ENCODE results near the gene HERPUD1.
"Not testable (repeated sequence)": the region's sequence is repeated elsewhere in the genome, so short reads cannot be mapped to it uniquely, and the experiment has no call there.

HERPUD1 gene

DNA sequence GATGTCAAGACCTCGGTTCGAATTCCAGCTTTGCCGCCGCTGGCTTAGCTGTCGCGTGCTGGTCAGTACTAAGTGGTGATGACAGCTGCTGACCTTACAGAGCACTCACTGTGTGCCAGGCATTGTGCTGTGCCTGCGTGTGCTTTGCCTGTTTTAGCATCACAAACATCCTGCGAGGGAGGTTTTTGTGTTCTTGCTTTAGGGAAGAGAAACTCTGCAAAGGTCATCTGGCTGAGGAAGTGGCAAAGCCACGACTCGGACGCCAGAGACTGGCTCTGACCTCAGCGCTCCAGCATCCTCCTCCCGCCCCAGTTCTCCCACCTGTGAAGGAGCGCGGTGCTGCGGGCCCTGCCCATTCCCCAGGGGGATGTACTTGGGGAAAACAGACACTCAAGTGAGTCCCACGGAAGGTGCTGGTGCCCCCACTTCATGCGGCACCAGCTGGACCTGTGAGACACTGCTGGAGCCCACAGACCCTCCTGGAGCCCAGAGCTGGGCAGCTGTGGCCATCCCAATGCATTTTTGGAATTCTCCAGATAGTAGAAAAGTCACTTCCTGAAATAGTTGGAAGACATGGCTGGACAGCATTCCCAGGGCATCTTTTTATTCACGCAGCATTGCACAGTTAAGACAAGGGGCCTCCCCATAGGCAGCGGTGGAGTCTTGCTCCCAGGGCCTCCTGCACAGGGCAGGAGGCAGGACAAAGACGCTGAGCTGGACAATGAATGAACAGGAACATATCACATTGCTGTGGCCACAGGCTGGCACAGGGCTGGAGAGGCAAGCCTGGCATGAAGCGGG lies 20.0 kb upstream of the HERPUD1 start:
- DNase-seq = no peak

DNA sequence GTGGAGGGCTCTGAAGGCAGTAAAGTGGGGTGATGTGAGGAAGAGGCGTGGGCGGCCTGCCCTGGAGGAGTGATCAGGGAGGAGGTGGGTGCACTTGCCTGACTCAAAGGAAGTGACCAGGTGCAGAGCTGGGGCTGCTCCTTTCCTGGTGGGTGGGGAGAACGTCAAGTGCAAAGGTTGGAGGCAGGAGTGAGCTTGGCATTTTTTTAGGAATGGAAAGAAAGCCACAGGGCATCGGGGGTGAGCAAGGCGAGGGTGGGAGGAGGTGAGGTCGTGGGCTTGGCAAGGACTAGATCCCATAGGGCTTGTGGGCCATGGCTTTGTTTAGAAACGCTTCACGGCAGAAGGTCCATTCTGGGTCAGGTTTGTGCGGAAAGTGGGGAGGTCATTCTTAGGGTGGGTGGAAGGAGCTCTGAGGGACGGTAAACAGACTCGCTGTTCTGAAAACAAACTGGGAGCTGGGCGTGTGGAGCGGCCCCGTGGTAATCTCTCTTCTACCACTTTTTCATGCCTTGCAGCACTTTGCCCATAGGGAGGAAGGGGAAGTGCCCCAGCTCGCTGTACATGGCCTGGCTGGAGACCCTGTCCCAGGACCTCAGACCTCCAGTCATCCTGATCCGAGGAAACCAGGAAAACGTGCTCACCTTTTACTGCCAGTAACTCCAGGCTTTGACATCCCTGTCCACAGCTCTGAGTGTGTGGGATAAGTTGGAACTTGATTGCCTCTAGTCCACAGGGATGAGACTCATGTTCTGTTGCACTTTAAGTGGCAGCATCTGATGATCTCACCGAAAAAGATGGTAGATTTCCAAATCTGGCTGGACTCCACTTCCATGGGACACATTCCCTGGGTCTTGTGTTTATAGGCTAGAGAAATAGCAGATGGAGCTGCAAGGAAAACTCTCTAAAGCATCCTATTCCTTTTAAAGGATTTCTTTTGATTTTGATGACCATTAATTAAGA lies 18.9 kb upstream of the HERPUD1 start:
- DNase-seq = no peak

DNA sequence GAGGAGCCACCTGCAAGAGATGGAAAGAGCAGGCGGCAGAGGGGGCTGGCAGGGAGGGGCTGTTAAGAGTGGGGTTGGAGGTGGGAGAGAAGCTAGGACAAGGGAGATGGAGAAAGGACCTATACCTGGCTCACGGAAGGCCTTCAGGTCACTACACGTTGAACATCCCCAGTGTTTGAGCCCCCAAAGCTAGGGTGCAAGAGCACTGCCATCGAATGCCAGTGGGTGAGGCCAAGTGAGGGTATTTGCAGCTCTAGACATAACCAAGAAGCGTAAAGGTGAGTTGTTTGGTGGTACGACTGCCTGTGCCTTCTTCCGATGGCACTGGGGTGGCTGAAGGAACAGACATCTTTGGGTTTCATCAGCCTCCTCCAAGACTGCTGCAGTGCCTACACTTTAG lies 17.0 kb upstream of the HERPUD1 start:
- no peak for DNase-seq

DNA sequence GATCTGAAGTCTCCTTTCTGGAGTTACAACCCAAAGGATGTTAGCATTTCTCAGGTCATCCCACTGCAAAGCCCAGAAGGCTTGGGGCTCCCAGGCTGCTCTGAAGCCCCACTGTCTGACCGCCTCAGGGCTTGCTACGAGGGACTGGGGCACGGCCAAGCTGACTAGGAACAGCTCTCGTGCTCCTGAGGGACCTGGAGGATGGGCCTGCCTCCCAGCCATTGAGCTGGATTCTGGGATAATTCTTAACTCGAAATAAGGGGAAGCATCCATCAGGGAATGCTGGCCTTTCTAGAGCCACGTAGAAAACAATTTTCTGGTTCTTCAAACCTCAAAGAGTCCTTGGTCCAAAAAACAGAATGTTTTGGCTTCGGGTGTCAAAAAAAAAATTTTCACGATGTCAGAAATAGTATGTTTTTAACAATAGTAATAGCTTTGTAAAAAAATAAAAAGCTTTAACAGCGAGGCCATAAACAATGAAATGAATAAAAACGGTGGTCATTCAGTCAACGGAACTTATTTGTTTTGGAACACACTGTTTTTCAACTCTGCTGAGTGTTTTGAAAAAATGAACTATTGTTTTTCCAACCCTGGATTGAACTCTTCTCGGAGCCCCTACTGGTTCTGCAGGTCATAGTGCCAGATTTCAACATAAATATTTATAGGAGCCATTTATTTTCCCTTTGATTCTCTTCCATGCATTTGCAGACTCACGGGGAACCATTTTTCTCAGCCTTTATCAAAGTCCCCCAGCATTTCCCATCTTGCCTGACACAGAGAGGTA lies 16.4 kb upstream of the HERPUD1 start:
- no peak for DNase-seq

DNA sequence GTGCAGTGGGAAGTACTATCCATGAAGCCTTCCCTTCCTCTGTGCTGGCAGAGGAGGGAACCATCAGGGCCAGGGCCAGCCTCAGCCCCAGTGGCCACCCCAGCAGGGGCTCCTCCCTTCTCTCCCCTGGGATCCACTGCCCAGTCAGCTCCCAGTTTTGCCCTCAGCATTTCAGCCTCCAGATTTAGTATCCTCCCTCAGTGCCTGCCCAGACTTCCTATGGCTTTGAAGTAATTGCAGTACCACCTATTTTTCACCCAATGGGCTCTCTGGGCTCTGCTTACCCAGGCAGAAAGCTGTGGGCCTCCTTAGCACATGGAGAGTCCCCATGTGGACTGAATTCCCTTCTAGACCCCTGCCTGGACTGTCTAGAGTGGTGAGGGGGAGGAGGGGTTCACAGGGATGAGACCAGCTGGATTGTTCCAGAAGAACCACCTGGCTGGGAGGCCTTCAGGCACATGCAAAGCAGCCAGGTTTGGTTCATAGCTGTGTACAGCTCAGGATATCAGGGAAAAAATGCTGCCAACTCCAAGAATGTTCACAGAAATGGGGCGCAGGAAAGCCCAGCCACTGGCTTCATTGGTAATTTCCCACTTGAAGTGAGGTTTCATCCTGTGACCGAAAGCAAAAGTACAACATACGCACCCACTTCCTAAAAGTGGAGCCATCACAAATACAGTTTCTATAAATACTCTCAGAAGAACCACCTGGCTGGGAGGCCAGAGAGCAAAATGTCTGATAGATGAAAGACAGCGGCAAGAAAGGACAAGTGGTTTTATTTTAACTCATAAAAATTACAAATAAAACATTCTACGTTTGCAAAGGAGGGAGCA lies 15.2 kb upstream of the HERPUD1 start:
- DNase-seq = no peak

DNA sequence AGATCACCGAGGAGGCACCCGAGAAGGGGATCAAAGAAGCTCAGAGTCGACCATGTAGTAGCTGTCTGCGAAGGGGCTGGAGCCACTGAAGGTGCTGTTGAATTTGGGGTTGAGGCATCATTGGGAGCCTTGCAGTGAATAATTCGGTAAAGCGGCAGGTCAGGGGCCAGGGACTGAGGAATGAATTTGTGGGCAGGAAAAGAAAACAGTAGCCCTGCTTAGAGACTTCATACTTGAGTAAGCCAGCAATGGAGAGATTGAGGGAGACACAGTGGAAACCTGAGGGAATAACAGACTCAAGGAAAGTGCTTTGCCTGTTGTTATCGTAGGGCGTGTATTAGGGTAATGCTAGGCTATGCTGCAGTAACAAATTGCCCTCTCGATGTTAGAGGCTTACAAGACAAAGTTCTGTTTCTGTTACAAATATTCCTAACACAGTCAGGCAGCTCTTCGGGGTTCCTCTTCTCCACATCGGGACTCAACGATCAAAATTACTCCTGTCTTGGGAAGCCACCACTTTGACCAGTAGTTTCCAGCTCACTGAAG lies 13.4 kb upstream of the HERPUD1 start:
- DNase-seq = no peak

DNA sequence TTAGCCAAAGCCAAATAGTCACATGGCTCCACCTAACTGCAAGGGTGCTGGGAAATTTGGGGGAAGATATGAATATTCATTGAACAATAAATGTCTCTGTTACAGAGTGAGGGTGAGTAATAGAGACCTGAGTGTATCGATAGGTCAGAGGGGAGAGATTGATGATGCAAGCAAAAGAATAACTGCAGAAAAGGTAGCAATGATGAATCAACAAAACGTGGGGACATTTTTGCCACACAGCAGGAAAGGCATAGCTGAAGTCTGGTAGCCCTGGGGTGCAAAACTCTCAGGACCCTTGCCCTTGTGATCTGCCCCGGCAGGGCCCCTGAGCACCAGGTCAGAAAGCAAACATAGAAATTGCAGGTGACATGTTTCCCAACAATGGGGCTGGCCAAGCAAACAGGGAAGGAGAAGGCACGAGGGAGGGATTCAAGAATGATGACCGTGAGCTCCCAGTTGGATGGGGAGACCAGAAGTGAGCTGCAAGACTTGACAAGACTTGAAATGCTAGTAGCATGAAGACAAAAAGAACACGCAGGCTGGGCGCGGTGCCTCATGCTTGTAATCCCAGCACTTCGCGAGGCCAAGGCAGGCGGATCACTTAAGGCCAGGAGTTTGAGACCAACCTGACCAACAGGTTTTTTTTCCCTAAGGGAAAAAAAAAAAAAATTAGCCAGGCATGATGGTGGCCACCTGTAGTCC lies 12.7 kb upstream of the HERPUD1 start:
- no peak for DNase-seq

DNA sequence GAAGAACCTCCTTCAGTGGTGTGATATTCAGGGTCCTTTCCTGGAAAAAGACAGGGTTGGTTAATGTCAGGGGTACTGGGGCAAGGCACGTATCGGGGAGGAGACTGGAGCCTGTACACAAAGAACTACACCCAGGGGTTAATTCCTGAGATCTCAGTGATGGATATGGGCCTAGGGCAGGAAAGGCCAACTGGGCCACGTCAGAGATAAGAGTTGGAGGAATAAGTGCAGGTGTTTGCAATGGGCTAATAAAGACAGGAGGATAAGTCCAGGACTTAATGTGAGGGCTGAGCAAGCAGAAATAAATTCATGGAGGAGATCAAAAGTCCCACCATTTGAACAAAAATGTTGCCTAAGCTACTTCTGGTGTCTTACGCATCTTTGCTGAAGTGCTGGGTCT lies 10.4 kb upstream of the HERPUD1 start:
- no peak for DNase-seq

DNA sequence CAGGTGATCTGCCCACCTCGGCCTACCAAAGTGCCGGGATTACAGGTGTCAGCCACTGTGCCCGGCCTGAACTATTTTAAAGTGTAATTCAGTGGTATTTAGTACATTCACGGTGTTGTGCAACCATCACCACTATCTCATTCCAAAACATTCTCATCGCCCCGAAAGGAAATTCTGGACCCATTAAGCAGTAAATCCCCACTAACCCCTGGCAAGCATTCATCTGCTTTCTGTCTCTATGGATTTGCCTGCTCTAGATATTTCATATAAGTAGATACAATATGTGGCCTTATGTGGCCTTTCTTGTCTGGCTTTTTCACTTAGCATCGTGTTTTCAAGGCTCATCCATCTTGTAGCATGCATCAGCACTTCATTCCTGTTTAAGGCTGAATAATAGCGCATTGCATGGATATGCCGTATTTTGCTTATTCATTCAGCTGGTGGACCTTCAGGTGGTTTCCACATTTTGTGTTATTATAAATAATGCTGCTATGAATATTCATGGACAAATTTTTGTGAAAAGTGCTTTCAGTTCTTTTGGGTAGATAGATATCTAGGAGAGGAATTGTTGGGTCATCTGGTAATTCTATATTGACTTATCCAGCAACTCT lies 8.4 kb upstream of the HERPUD1 start:
- no peak for DNase-seq

DNA sequence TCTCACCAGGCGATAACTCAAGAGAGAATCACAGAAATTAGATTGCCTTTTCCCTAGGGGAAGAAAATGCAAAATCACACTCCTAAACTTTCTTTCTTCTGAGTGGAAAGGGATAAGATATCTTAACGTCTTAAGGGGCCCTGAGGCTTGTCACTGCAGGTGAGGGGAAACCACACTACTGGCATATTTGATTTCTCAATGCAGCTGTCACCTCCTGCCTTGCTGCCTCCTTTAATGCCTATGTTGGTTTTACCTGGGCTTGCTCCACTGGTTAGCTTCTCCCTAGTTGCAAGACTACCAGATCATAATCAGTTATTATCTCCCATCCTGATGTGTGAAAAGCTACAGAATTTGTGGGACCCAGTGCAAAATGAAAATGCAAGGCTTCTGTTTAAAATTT lies 4.5 kb upstream of the HERPUD1 start:
- no peak for DNase-seq

DNA sequence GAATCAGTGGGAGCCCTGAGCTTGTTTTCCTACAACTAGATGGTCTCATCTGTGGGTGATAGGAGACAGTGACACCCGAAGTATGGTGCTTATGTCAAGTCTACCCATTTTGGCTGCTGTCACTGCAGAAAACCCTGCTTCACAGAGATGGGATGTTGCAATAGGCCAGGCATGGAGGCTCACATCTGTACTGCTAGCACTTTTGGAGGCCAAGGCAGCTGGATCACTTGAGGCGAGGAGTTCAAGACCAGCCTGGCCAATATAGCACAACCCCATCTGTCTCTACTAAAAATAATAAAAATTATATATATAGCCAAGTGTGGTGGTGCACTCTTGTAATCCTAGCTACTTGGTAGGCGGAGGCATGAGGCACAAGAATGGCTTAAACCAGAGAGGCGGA lies 2.3 kb upstream of the HERPUD1 start:
- no peak for DNase-seq

DNA sequence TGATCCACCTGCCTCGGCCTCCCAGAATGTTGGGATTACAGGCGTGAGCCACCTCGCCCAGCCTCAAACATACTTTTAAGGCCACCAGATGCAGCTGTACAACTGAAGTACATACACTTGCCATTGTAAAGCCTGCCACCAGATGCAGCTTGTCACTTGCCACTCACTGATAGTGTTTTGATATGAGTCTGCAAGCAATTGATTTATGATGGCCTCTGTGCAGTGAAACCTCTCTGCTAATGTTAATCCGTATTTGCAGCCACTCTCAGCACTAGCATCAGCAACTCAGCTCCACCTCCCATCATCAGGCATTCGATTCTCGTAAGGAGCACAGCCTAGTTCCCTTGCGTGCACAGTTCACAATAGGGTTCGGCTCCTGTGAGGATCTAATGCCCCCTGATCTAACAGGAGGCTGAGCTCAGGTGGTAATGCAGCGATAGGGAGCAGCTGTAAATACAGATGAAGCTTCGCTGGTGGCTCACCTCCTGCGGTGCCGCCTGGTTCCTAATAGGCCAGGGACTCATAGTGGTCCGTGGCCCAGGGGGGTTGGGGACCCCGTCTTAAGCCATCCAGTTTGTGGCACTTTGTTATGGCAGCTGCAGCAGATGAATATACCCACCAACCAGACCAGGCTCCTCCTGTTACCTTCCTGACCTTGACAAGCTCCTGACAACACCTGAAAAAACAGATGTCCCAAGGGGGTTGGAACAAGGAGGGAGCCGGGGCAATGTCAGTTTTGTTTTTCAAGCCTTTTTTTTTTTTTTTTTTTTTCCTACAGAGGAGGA lies 1.3 kb upstream of the HERPUD1 start:
- DNase-seq = no peak

DNA sequence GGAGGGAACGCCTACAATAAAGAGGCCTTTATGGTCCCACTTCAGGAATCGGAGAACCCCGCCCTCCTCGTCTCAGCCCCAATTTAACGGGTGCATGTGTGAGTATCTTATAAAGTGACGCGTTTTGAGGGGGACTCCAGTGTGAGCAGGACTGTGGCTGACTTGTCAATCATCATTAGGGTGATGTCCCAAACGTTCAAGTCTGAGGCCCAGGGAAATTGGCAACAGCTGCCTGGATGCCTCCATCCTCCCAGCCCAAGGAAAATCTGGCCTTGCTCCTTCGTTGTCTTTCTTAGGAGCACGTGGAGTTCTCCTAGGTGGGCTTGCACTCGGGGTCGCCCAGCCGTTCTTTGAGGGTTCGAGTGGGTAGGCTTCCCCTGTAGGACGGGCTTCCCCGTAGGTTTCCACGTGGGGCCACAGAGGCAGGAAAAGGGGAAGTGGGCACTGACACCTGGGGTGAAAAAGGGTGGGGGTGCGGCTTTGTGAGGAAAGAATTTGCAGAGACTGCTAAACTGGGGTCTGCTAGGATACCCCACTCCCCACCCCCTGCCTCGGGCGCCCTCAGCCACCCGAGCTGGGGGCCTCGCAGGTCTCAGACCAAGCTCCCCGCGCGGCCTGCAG lies 561 bp upstream of the HERPUD1 start:
- DNase-seq = no peak

DNA sequence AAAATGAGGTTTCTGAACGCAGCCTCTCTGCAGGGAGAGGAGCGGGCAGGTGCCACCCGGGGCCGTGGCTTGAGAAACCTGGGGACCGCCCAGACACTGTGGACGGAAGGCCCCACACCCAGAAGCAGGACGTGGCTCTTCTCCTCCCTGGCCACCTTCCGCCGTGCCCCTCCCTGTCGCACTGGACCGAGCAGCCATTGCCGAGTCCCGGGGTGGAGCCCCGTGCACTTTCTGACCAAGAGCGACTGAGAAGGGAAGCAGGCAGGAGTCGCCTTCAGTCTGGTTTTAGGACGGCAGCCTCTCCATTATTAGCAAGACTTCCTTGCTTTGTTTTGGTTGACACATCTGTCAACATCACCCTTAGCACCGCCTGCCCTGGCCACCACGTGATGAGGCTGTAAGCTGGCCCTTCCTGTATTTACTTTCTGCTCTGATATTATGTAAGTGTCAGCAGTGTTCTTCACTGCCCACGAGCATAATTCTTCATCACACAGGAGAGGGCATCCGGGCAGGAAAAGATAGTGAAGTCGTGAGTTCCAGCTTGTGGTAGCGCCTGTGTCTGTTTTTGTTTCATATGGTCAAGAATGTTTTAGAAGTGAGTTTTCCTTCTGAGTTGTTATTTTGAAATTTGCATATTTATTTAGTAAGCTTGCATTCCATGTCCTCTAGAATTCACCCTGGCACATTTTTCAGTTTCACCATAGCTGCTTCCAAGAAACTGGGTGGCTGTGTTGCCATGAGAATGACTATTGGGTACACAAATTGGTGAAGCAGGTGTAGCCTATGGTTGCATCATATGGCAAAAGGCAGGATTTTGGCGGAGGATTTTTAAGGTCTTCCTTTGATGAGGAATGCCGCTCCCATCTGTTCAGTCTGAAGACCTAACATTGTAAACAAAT lies 1.0 kb downstream of the HERPUD1 start:
- peak; percentile 27 for DNase-seq

DNA sequence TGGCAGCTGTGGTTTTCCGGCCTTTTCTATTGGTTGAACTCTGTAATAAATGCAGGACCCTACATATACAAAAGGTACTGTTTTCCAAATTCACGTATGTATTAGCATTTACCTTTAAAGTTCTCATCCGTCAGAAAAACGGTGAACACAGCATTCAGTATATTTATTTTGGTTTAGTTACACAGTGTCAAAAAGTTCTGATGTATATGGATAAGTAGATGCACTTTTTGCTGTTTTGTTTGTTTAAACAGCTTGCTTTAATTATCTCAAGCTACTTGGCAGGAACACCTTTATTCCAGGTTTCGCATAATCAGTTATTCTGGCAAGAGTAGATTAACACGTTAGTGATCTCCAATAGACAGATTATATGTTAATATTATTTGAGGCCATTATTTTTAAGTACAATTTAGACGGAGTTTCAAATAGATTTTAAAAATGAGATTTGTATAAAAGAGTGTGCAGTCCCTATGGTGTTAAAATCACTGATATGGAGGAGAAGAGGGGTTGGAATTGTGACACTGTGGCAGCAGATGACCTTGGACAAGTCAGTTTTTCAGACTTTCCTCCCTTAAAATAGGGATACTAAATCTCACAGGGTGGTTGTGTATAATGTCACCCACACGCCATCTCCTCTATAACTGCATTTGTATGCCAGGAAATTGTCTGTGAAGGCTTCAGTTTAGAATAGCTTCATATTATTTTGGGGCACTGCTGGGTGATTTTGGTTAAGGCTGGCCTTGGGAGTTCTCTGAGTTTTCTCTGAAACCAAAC lies 2.1 kb downstream of the HERPUD1 start:
- no peak for DNase-seq

DNA sequence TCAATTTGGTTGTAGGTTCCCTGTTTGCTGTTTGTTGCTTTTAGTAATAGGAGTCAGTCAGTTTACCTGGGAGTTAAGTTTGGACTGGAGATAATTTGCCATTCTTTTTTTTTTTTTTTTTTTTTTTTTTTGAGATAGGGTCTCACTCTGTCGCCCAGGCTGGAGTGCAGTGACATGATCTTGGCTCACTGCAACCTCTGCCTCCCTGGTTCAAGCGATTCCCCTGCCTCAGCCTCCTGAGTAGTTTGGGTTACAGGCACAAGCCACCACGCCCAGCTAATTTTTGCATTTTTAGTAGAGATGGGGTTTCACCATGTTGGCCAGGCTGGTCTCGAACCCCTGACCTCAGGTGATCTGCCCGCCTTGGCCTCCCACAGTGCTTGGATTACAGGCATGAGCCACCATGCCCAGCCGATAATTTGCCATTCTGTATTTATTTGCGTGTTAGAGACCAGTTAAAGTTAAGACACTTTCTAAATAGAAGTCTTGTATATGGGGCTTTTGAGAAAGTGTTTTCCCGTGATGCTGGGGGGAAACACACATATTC lies 2.7 kb downstream of the HERPUD1 start:
- DNase-seq = not testable (repeated sequence)

DNA sequence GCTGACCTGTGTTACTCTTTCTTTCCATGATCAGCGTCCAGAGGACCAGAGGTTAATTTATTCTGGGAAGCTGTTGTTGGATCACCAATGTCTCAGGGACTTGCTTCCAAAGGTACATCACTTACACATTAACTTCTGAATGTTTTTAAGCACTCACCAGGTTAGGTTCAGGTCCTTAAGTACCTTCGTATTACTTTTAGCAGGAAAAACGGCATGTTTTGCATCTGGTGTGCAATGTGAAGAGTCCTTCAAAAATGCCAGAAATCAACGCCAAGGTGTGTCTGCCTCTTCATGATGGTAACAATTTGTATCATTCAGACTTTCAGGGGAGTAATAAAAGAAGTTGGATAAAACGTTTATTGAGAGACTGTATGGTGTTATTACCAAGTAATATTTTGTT lies 3.3 kb downstream of the HERPUD1 start:
- no peak for DNase-seq
